GM18861 (cell line): Measurements from ENCODE around the gene RAPGEF1.
A peak's percentile ranks its signal among the peaks of the same experiment; 100 is the strongest.

Source experiments
- ATAC-seq: cut with Tn5 transposase; IDR thresholded peaks from one replicate; pipeline ENCODE4 v1.9.1; 2021; ENCODE audit not compliant: unreplicated experiment

RAPGEF1 gene

GRCh38 chr9:131545003-131545785 lies 194.7 kb downstream of the RAPGEF1 start, which contains the start of gene PRRT1B:
Gene PRRT1B (plus strand): TSS chr9:131545523. CDS start chr9:131545616, 93 bp downstream.
- no peak for ATAC-seq

GRCh38 chr9:131543141-131543540 lies 196.7 kb downstream of the RAPGEF1 start:
- no peak for ATAC-seq

GRCh38 chr9:131539223-131539923 lies 200.5 kb downstream of the RAPGEF1 start:
- no peak for ATAC-seq

- no peak for ATAC-seq
Measured at GRCh38 chr9:131537946-131538345, 201.9 kb downstream of the RAPGEF1 start.

- no peak for ATAC-seq
Measured at GRCh38 chr9:131534721-131535237, 205.1 kb downstream of the RAPGEF1 start.

GRCh38 chr9:131530920-131531832 lies 208.7 kb downstream of the RAPGEF1 start, which contains the start of gene UCK1:
Gene UCK1 (minus strand): TSS chr9:131531263. CDS start chr9:131531174, 89 bp downstream.
- peak; percentile 78 for ATAC-seq

- peak; percentile 17 for ATAC-seq
Measured at GRCh38 chr9:131530546-131530919, 209.3 kb downstream of the RAPGEF1 start.

- no peak for ATAC-seq
Measured at GRCh38 chr9:131529597-131530545, 210.0 kb downstream of the RAPGEF1 start.

GRCh38 chr9:131528886-131529505 lies 210.9 kb downstream of the RAPGEF1 start:
- ATAC-seq = no peak

GRCh38 chr9:131528186-131528585 lies 211.7 kb downstream of the RAPGEF1 start:
- no peak for ATAC-seq
